Stimulated activated CD8-positive, alpha-beta memory T cell treated with anti-CD3 and anti-CD28 coated beads, Interleukin-2, amount 100 ng/mL, for 1 hour (primary cell): ENCODE results near the gene DOCK10.
"Not testable (repeated sequence)": the region's sequence is repeated elsewhere in the genome, so short reads cannot be mapped to it uniquely, and the experiment has no call there.

Source experiments
- DNase-seq, 2 donors: peaks; one replicate each; pipeline ENCODE4 v3.0.0-alpha.2; 2020; ENCODE audit warnings: low read depth in 2 of 2

DOCK10 gene

GRCh38 chr2:224948859-224949258 lies 93.4 kb downstream of the DOCK10 start:
- DNase-seq: no peak

GRCh38 chr2:224948005-224948404 lies 94.3 kb downstream of the DOCK10 start:
- no peak for DNase-seq

DNA sequence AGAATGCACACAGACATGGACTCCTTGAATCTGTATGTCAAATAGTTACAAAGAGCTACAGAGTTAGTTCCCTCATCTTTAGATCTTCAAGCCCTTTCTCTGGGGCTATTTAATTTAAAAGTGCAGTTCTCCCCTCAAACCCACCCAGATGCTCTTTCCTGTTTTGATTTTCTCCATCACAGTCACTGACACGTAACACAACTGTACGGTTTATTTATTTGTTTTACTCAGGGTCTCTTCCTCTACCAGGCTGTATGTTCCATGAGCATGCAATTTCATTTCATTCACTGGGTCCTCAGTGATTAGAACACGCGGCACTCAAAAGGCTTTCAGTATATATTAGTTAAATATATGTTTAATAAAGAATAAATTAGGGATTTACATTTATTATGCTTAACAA lies 94.7 kb downstream of the DOCK10 start:
- DNase-seq: no peak

DNA sequence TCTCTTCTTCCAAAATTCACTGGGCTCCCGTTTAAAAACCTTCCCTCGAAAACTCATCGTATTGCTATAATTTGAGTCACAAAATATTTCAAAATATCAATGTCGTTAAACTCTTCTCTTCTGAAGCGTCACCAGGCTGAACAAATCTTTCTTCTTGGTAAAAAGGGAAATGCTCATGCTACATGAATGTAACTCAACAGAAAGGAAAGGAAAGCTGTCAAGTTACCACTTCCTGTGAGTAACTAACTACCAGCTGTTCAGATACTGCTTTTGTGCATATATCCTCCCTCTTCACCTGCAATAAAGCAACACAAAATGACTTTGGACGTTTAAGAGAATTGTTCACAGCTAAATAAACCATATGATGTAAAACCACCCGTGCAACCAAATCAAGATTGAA lies 95.4 kb downstream of the DOCK10 start:
- no peak for DNase-seq

GRCh38 chr2:224944707-224945547 lies 97.3 kb downstream of the DOCK10 start:
- DNase-seq: no peak

DNA sequence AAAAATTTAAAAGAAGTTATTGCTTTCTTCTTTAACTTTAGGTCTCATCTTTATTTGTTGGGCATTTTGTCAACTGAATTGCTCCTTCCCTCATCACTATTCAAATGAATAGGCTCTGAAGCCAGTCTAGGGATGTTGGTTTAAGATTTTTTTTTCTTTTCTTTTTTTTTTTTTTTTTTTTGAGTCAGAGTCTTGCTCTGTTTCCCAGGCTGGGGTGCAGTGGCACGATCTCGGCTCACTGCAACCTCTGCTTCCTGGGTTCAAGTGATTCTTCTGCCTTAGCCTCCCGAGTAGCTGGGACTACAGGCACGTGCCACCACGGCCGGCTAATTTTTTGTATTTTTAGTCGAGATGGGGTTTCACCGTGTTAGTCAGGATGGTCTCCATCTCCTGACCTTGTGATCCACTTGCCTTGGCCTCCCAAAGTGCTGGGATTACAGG lies 98.6 kb downstream of the DOCK10 start:
- not testable (repeated sequence) for DNase-seq

DNA sequence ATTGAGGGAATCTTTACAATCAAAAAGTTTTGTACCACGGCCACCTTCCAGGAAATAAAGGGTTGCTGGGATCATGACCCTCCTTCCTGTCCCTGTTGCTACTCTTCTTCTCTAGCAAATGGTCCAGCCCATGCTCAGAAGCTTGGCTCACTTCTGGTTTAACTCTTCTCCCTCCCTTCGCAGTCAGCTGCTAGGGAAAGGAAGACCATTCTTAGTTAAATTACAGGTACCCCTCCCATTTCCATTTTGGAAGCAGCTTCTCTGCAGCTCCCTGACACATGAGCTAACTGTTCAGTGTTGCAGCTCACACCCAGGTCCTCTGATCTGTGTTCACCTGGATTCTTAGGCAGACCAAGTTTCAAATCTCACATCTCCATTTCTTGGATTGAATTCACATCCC lies 100.3 kb downstream of the DOCK10 start:
- DNase-seq: no peak

DNA sequence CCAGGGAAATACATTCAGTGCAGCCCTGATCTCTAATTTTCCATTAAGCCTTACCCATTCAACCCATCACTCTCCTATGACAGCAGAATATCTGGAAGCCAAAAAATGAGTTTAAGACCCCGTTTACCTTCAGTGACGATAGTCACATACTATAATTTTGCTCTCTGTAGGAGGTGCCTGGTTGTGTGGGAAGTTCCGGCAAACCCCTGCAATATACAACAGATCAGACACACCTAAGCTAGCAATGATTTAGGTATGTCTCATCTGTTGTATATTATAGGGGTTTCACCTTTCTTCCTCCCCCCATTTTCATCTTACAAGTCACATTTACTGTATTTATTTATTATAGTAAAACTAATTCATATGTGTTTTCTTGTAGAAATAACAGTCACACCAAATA lies 101.7 kb downstream of the DOCK10 start:
- no peak for DNase-seq

GRCh38 chr2:224938651-224939182 lies 103.6 kb downstream of the DOCK10 start:
- DNase-seq: no peak

- DNase-seq: no peak
These were observed 104.4 kb downstream of the DOCK10 start for GRCh38 chr2:224937887-224938286.

GRCh38 chr2:224934526-224935188 lies 107.6 kb downstream of the DOCK10 start:
- no peak for DNase-seq

DNA sequence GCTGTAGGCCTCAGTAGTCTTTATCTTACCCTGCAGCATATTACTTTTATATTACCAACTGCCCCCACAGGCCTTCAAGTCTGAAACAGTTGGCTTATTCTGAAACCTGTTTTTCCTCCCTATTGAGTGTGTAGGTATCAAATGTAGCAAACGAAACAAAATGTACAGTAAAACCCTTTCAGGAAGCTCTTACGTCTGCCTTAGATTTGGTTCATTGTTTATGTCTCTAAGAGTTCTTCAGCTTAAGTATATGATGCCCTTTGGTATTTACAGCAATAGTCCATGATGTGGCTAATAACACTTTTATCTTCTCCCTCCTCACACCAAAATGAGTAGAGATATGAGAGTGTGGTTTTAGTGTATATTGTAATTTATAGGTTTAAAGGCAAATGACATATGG lies 108.8 kb downstream of the DOCK10 start:
- DNase-seq: no peak

DNA sequence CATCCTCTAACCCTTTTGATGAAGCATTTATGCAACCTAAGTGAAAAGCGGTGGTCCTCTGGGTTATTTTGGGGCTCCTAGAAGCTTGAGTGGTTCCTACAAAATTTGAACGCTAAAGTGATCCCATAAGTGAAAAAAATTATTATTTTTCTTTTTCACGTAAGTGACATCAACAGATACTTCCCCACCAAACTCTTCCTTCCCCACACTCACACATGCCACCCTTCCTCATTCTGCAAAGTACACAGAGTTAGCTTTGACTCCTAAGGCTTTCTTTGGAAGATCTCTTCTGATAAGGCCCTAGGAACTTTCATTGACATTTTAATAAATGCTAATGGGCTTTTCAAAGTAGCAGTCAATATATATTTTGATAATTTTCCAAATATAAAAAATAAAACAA lies 109.7 kb downstream of the DOCK10 start:
- DNase-seq: no peak

DNA sequence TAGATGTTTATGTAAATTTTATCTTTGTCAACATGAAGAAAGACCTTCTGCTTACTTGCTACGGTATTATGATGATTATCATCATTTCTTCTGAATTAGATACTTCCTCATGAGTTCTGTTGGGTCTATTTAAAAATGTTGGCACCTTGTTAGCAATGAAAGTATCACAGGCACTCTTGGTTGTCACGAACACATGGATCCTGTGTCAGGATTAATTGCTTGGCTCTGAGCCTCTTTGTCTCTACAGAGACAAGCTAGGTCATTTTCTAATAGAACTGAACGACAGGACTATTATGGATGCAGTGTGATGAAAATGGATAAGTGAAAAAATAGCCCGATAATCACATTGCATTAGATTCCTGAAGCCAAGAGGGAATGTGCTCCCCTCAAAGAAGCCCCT lies 110.3 kb downstream of the DOCK10 start:
- DNase-seq: no peak

GRCh38 chr2:224930990-224931389 lies 111.3 kb downstream of the DOCK10 start:
- DNase-seq: no peak

GRCh38 chr2:224930124-224930523 lies 112.1 kb downstream of the DOCK10 start:
- DNase-seq: no peak

DNA sequence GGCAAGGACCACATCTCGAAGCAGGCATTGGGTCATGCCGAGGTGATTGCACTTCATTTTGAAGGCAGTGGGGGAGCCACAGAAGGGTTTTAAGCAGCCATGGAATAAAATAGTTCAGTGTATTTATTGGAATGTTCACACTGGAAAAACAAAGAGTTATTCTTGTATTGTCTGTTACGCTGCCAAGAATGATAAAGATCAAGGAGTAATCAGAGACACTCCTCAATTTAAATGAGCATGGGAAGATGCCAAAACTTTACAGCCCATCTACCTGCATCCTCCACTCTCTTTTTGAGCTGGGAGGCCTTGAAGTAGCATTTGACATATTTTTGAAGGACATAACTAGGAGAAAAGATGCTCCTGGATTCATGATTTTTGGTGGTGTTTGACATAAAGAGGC lies 112.8 kb downstream of the DOCK10 start:
- no peak for DNase-seq

- DNase-seq: peak in 1 of 2 donors; percentile 33
These were observed 114.6 kb downstream of the DOCK10 start for GRCh38 chr2:224927646-224928173.

- no peak for DNase-seq
These were observed 115.3 kb downstream of the DOCK10 start for GRCh38 chr2:224927011-224927410.

DNA sequence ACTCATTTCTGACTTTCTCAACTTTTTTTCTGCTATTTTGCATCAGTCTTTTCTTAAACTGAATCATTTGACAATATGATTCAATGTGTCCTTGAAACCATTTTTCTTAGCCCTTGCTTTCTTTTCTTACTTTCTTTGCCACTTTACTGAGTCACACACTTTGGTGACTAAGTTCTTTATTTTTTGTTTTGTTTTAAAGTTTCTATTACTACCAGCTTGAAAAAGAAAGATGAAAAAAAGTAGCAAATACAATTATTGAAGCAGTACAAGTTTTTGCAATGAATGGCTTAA lies 116.5 kb downstream of the DOCK10 start:
- DNase-seq: no peak

- DNase-seq: no peak
These were observed 117.0 kb downstream of the DOCK10 start for GRCh38 chr2:224925061-224925809.

- no peak for DNase-seq
These were observed 117.6 kb downstream of the DOCK10 start for GRCh38 chr2:224924631-224925030.
